GM13977 (cell line): ENCODE measurements around the gene POLDIP2.

ENCODE experiments used
- DNase-seq: peaks from one replicate; pipeline ENCODE4 v3.0.0; 2012; ENCODE audit warnings: low spot score
- in situ Hi-C: fragments of 300-500 bp; cut with MboI; formaldehyde crosslinking; loops from one replicate; pipeline ENCODE4 v1.12.0; 2022; ENCODE audit warnings: low sequenced_read_pairs, low pct_unique_long_range_greater_than_20kb, mixed read lengths, inconsistent platforms; ENCODE audit not compliant: unreplicated experiment
- TF ChIP-seq, protein P1 (sequence below): IDR thresholded peaks from 2 replicates; pipeline ENCODE4 v1.5.1; 2012; ENCODE audit warnings: mild to moderate bottlenecking, control low read depth; ENCODE audit not compliant: insufficient read depth; ENCODE audit errors: extremely low read depth, missing control alignments

POLDIP2 gene

GRCh38 chr17:28402844-28403243 is 45.5 kb upstream of the POLDIP2 start:
- in situ Hi-C loops, result no loop called here
- no peak for DNase-seq
- TF ChIP-seq, protein P1, sequence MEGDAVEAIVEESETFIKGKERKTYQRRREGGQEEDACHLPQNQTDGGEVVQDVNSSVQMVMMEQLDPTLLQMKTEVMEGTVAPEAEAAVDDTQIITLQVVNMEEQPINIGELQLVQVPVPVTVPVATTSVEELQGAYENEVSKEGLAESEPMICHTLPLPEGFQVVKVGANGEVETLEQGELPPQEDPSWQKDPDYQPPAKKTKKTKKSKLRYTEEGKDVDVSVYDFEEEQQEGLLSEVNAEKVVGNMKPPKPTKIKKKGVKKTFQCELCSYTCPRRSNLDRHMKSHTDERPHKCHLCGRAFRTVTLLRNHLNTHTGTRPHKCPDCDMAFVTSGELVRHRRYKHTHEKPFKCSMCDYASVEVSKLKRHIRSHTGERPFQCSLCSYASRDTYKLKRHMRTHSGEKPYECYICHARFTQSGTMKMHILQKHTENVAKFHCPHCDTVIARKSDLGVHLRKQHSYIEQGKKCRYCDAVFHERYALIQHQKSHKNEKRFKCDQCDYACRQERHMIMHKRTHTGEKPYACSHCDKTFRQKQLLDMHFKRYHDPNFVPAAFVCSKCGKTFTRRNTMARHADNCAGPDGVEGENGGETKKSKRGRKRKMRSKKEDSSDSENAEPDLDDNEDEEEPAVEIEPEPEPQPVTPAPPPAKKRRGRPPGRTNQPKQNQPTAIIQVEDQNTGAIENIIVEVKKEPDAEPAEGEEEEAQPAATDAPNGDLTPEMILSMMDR, result no peak

- TF ChIP-seq, protein P1, result no peak
- in situ Hi-C loops, result no loop called here
- no peak for DNase-seq
Measured at GRCh38 chr17:28402224-28402630, 44.9 kb upstream of the POLDIP2 start.

DNA sequence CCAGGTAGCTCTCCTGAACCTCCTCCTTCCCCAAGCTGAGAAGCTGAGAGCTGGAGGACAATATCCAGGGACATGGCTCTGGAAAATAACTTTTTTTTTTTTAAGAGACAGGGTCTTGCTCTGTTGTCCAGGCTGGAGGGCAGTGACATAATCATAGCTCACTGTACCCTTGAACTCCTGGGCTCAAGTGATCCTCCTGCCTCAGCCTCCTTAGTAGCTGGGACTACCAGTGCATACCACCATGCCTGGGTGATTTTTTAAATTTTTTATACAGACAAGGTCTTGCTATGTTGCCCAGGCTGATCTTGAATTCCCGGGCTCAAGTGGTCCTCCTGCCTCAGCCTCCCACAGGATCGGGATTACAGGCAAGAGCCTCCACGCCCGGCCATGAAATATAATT is 42.5 kb upstream of the POLDIP2 start:
- no peak for DNase-seq
- TF ChIP-seq, protein P1, result no peak
- in situ Hi-C loops, result loop anchor here (25.0 kb wide), 1 partner anchor 137 kb away; no protein-coding TSS in a partner anchor

DNA sequence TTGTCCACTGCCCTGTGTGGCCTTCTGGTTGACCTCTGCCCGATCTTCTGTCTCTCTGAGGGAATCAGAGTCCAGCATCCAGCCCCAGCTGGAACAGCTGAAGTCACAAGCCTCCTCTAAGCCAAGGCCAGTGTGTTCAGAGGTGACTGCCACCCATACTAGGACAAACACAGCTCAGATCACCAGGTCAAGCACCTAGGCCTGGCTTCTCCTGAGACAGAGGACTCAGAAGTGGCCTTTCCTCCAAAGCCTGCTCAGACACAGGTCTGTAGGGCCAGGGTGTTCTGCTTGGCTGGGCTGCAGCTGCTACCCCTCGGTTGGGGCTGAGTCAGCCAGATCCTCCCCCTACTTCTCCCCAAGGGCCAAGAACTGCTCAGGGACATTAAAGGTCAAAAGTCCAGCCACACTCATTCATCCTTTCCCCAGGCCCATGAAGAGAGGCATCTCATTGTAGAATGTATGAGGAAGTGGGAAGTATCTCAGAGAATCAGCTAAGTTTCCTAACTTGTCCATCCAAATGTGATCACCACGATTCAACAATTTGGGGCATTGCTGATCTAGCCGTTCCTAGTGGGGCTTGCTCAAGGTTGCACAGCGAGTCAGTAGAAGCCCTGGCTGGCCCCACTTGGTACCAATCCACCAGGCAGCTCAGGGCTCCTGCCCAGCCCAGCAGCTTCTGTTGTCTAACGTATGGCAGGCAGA is 41.1 kb upstream of the POLDIP2 start:
- TF ChIP-seq, protein P1, result no peak
- no peak for DNase-seq
- in situ Hi-C loops, result loop anchor here (25.0 kb wide), 1 partner anchor 139 kb away; no protein-coding TSS in a partner anchor

- in situ Hi-C loops, result loop anchor here (25.0 kb wide), 1 partner anchor 140 kb away; no protein-coding TSS in a partner anchor
Measured at GRCh38 chr17:28397687-28398279, 40.5 kb upstream of the POLDIP2 start.

DNA sequence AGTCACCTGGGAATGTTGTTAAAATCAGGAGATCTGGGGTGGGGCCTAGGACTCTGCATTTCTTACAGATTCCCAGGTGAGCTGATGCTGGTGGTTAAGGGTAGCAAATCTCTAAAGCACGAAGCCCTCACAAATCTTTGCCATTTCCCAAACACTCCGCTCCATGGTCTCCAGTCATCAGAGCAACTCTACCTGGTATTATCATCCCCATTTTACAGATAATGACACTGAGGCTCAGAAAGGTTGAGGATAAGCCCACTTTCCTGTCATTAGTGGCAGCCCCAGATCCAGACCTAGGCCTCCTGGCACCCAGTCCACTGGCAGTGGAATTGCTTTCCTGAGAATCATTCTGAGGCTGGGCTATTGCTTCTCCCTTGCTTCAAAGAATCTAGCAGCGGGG is 39.9 kb upstream of the POLDIP2 start:
- TF ChIP-seq, protein P1, result no peak
- in situ Hi-C loops, result loop anchor here (25.0 kb wide), 1 partner anchor 140 kb away; no protein-coding TSS in a partner anchor
- DNase-seq, result no peak

More at GRCh38 chr17:28397687-28398279, 40.5 kb upstream of the POLDIP2 start:
- TF ChIP-seq, protein P1, result no peak
- DNase-seq, result no peak
